NCI-H82 treated with DMSO at 0.1 percent for 48 hours (cell line): ENCODE results near the gene PLOD1.
"Not testable (repeated sequence)": the region's sequence is repeated elsewhere in the genome, so short reads cannot be mapped to it uniquely, and the experiment has no call there.

Experiments used
- DNase-seq: peaks from one replicate; lab custom pipeline; 2025; ENCODE audit not compliant: unreplicated experiment; lab: John Stamatoyannopoulos, UW

PLOD1 gene

DNA sequence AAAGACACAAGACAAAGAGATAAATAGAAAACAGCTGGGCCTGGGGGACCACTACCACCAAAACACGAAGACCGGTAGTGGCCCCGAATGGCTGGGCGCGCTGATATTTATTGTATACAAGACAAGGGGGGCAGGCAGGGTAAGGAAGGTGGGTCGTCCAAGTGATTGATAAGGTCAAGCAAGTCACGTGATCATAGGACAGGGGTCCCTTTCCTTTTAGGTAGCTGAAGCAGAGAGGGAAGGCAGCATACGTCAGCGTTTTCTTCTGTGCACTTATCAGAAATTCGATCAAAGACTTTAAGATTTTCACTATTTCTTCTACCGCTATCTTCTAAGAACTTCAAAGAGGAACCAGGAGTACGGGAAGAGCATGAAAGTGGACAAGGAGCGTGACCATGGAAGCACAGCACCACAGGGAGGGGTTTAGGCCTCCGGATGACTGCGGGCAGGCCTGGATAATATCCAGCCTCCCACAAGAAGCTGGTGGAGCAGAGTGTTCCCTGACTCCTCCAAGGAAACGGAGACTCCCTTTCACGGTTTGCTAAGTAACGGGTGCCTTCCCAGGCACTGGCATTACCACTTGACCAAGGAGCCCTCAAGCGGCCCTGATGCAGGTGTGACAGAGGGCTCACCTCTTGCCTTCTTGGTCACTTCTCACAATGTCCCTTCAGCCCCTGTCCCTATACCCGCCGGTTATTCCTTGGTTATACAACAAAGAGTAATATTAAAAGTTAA, 21.9 kb upstream of the PLOD1 start:
- not testable (repeated sequence) for DNase-seq

DNA sequence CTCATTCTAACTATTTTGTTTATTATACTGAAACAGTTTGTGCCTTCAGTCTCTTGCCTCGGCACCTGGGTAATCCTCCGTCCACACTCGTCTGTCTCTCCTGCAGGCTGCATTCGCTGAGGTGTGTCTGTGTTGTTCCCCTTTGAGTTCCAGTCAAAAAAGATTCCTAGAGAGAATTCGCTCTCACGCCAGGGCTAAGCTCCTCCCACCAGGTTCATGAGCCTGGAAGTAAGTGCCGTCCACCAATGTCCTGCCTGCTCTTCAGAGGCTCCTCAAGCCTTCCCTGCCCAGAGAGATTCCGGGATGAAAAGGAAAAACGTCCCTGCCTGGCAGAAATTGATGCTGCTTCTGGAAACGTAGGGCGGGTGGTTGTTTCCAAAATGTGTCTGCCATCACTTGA, 21.2 kb upstream of the PLOD1 start:
- no peak for DNase-seq

DNA sequence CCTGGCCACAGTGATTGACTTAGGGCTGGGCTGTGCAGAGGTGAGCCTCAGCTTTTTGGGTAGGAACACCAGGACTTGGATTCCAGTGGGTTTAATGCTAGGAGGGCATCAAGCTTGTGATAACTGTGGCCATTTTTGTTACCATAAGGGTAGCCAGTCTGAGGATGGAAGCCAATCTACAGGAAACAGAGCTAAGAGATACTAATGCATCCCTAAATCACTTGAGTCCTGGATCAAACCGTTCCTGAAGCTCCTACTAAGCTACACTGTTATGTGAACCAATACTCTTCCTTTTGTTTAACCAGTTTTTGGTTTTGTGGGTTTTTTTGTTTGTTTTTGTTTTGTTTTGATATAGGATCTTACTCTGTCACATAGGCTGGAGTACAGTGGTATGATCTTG, 20.5 kb upstream of the PLOD1 start:
- no peak for DNase-seq

DNA sequence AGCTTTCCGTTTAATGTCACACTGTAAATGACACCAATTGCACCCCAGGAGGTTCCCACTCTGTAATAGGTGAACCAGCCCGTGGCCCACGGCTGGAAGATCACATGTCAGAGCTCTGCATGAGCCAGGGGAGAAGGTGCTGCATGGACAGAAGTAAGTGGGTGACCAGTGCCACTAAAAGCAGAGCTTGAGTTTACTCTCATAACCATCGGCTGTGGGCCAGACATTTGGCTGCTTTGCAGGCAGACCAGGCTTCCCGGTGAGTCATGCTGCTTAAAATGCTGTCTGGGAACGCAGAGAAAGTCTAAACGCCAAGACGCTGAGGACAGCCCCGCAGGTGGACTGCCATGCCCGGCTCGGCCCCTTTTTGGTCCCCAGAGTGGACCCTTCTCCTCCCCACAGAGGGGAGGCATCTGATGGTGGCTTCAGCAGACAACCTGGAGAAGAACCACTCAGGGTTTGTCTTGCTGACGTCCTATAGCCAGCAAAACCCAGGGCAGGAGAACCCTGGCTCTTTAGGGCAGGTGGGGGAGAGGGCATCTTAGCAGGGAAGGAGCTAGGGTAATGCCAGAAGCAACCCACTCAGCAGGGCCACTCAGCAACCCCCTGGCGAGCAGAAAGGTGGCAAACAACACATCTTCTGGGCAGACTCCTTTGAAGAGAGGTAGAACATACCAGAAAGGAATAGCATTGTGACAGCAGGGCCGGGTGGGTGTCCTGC, 15.6 kb upstream of the PLOD1 start:
- DNase-seq = no peak

DNA sequence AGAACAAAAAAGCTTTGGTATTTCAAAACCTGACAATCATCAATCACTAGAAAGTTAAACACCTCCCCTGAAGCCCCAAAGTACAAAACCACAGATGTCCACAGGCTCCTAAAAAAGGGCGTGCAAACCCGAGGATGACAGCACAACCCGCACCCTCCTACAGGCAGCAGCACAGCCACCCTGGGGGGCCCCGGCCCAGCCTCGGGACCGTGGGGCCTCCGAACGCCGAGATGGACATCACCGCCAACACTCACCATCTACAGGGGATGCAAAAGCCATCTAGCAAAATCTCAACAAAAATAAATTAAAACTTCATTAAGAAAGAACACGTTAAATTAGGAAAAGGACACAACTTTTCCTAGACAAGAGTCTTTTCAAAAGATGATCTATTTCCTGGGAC, 14.9 kb upstream of the PLOD1 start:
- no peak for DNase-seq

GRCh38 chr1:11920239-11920903, 14.1 kb upstream of the PLOD1 start:
- DNase-seq = no peak

DNA sequence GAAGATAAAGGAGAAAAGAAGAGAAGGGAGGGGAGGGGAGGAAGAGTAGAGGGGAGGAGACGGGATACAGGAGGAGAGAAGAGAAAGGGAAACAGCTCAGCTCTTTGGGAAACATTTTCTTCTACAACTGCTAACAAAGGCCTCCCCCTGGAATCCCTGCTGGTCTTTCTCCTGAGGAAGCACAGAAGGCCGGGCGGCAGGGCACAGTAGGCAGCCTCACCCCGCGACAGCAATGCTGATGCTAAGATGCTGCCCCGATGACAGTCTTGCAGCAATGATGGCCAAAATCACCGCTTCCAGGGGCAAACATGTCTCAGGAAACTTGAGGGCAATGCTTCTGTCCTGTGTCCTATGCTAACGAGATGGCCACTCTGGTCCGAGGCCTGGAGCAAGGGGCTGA, 13.5 kb upstream of the PLOD1 start:
- no peak for DNase-seq

GRCh38 chr1:11923069-11923826, 11.3 kb upstream of the PLOD1 start:
- no peak for DNase-seq

DNA sequence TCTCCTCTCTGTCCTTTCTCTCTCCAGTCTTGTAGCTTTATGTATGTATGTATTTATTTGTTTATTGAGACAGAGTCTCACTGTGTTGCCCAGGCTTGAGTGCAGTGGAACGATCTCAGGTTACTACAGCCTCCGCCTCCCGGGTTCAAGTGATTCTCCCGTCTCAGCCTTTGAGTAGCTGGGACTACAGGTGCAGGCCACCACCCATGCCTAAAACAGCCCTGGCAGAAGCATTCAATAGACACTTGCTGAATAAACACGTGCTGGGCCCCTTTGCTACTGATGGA, 10.7 kb upstream of the PLOD1 start:
- DNase-seq = no peak

GRCh38 chr1:11924334-11925195, 10.0 kb upstream of the PLOD1 start:
- no peak for DNase-seq

- not testable (repeated sequence) for DNase-seq
Measured at GRCh38 chr1:11925196-11925937, 9.2 kb upstream of the PLOD1 start.

GRCh38 chr1:11925938-11926292, 8.6 kb upstream of the PLOD1 start:
- DNase-seq = no peak

DNA sequence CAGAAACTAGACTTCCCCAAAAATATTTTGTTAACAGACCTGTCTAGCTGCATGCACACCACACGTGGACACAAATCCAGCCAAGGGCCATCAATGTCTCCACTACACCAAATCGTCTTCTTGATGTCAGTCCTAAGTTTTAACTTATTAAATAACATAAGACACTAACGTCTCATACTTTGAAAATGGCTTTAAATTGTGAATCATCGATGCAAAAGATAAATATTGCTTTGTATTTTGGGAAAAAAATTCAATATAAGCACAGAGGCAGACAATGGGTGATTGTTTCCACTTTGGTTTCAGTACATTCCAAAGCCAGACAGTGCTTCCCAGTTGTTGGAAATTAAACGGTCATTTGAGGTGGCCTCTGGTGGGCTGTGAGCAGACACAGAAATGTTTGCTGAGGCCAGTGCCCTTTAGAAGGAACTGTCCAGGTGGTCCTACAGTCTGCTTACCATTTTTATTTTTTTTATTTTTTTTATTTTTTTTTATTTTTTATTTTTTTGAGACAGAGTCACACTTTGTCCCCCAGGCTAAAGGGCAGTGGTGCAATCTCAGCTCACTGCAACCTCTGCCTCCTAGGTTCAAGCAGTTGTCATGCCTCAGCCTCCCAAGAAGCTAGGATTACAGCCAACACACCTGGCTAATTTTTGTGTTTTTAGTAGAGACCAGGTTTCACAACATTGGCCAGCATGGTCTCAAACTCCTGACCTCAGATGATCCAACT, 6.5 kb upstream of the PLOD1 start:
- DNase-seq = no peak

GRCh38 chr1:11929849-11930248, 4.7 kb upstream of the PLOD1 start:
- DNase-seq = no peak

GRCh38 chr1:11930571-11931445, 3.7 kb upstream of the PLOD1 start:
- DNase-seq = peak; percentile 14

GRCh38 chr1:11931845-11932244, 2.7 kb upstream of the PLOD1 start:
- DNase-seq = no peak

DNA sequence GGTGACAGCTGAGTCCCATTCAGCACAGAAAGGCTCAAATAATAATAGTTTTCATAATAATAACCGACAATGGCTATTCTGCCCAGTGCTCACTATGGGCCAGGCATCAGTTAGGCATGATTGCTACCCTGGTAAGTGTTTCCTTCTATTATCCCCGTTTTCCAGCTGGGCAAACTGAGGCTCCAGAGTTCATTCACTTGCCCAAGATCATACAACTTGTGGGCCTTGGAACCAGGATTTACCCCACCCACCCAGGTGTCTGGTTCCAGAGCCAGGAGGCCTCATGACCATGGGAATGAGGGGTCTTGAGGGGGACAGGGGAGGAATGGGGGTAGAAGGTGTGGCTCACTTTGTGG, 518 bp downstream of the PLOD1 start:
- DNase-seq = no peak

DNA sequence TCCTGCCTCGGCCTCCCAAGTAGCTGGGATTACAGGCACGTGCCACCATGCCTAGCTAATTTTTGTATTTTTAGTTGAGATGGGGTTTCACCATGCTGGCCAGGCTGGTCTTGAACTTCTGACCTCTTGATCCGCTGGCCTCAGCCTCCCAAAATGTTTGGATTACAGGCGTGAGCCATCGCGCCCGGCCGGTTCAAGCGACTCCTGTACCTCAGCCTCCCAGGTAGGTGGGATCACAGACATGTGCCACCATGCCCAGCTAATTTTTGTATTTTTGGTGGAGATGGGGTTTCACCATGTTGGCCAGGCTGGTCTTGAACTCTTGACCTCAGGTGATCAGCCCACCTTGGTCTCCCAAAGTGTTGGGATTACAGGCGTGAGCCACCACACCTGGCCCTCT, 1.2 kb downstream of the PLOD1 start:
- not testable (repeated sequence) for DNase-seq
